ENCODE results near the gene USP40. TPM values are rescaled to one million over a fixed set of nuclear protein-coding genes. Genes with fewer than 3 reads are reported as not detected.

Gene USP40
- total RNA-seq, 4 donors from 2014 or later, result 41.7 to 68.0 (median 54.2) TPM

DNA sequence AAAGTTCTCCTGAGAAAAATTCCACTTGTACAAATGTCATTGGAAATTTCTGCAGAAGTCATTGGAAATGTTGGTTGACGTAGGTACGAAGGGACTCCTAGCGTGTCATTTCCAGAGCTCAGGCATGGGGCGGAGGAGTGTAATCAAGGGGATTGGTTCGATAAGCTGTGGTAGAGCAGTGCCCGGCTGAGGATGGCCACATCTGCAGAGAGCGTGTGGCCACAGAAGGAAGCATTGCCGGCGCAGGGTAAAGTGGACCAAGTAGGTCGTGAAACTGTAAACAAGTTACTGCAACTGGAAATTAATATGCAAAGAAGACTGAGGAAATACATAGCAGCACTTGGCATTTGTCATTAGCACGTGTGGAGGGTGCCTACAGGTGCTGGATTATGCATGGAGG, 110.5 kb downstream of the USP40 start:
- no peak overlapping the region for H3K4me3 ChIP-seq
- 92 to 94% methylated on average over 11 of the region's 11 CpGs for WGBS, 2 donors
- no peak for DNase-seq (ENCODE audit: low spot score in 2 of 2)
- no peak for TF ChIP-seq POLR2A (IDR thresholded peaks at IDR 0.05)
- TF ChIP-seq EP300 (IDR thresholded peaks at IDR 0.05), result no peak
- TF ChIP-seq, protein P1, sequence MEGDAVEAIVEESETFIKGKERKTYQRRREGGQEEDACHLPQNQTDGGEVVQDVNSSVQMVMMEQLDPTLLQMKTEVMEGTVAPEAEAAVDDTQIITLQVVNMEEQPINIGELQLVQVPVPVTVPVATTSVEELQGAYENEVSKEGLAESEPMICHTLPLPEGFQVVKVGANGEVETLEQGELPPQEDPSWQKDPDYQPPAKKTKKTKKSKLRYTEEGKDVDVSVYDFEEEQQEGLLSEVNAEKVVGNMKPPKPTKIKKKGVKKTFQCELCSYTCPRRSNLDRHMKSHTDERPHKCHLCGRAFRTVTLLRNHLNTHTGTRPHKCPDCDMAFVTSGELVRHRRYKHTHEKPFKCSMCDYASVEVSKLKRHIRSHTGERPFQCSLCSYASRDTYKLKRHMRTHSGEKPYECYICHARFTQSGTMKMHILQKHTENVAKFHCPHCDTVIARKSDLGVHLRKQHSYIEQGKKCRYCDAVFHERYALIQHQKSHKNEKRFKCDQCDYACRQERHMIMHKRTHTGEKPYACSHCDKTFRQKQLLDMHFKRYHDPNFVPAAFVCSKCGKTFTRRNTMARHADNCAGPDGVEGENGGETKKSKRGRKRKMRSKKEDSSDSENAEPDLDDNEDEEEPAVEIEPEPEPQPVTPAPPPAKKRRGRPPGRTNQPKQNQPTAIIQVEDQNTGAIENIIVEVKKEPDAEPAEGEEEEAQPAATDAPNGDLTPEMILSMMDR (IDR thresholded peaks at IDR 0.05), result no peak
- H3K27me3 ChIP-seq, result no peaks in the 10 kb centered on the region
- no peaks in the 10 kb centered on the region for H3K4me1 ChIP-seq
- no peak overlapping the region for H3K27ac ChIP-seq
- no peaks in the 10 kb centered on the region for H3K9me3 ChIP-seq
- H3K36me3 ChIP-seq, result peaks cover 4 to 95% (median 21%) of the 10 kb centered on the region in 3 donors

DNA sequence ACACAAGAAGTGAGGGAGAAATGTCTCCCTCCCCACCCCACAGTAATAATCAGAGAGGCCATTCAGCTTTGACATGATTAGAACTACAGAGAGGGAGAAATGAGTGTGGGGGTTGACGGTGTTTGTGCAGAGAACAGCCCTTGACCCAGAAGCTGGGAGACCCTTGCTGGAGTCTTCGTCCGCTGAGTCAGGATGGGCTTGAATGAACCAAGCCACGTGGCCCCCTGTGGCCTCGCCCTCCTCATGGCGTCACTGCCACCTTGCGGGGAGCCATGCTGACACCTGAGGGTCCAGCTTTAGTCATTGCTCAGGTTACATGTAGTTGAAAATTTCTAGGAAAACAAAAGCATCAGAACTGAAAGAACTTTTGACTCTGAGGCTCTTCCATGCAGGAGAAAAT, 111.1 kb downstream of the USP40 start:
- DNase-seq (ENCODE audit: low spot score in 2 of 2), result no peak
- Histone ChIP-seq H3K27me3 (no peaks in the 10 kb centered on the region), H3K27ac (no peak overlapping the region), H3K4me1 (no peaks in the 10 kb centered on the region), H3K4me3 (no peak overlapping the region), H3K9me3 (no peaks in the 10 kb centered on the region), H3K36me3 (peaks cover 4 to 96% (median 25%) of the 10 kb centered on the region in 3 donors)
- TF ChIP-seq, protein P1 (IDR thresholded peaks at IDR 0.05), result no peak
- TF ChIP-seq POLR2A (IDR thresholded peaks at IDR 0.05) (no peak), EP300 (IDR thresholded peaks at IDR 0.05) (no peak)
- WGBS, 2 donors, result 94 to 95% methylated on average over 7 of the region's 7 CpGs

DNA sequence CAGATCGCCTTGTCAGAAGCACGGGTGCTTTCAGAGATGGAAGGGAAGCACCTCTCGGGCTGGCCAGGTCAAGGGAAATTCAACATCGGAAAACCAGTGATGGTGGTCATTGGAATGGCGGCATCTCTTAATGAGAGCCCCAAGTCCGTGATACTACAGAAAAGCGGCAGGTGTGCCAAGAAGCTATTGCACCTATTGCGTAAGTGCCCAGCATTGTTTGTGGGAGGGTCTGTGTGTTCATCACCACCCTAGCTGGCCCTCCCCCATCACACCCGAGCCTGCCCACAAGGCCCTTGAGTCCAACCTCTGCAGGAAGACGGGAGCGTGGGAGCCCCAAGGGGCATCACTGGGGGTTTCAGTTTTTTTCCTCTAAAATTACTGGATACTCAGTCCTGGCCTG, 111.6 kb downstream of the USP40 start:
- H3K4me3 ChIP-seq, result no peak overlapping the region
- H3K27me3 ChIP-seq, result no peaks in the 10 kb centered on the region
- DNase-seq (ENCODE audit: low spot score in 2 of 2), result peak in 1 of 2 donors; percentile 3
- no peak overlapping the region for H3K27ac ChIP-seq
- H3K36me3 ChIP-seq, result peaks cover 4 to 96% (median 30%) of the 10 kb centered on the region in 3 donors
- H3K9me3 ChIP-seq, result no peaks in the 10 kb centered on the region
- TF ChIP-seq EP300 (IDR thresholded peaks at IDR 0.05) (no peak), POLR2A (IDR thresholded peaks at IDR 0.05) (no peak)
- TF ChIP-seq, protein P1 (IDR thresholded peaks at IDR 0.05), result no peak
- no peaks in the 10 kb centered on the region for H3K4me1 ChIP-seq
- 89 to 94% methylated on average over 11 of the region's 11 CpGs for WGBS, 2 donors

DNA sequence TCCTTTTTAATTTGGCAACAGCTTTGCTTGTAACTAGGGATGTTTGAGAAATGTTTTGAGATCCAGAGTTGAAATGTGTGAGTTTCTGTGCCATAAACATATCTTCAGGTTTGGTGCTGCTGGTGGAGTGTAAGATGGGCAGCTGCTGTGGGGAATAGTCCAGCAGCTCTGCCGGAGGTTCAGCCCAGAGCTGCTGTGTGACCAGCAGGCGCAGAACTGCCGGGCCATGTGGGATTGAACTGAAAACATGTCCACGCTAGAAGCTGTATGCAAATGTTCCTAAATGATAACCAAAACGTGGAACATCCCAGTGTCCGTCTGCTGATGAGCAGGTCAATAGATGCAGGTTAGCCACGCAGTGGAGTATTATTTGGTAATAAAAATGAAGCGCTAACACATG, 112.7 kb downstream of the USP40 start:
- WGBS, 2 donors, result 95% methylated on average over 8 of the region's 8 CpGs

DNA sequence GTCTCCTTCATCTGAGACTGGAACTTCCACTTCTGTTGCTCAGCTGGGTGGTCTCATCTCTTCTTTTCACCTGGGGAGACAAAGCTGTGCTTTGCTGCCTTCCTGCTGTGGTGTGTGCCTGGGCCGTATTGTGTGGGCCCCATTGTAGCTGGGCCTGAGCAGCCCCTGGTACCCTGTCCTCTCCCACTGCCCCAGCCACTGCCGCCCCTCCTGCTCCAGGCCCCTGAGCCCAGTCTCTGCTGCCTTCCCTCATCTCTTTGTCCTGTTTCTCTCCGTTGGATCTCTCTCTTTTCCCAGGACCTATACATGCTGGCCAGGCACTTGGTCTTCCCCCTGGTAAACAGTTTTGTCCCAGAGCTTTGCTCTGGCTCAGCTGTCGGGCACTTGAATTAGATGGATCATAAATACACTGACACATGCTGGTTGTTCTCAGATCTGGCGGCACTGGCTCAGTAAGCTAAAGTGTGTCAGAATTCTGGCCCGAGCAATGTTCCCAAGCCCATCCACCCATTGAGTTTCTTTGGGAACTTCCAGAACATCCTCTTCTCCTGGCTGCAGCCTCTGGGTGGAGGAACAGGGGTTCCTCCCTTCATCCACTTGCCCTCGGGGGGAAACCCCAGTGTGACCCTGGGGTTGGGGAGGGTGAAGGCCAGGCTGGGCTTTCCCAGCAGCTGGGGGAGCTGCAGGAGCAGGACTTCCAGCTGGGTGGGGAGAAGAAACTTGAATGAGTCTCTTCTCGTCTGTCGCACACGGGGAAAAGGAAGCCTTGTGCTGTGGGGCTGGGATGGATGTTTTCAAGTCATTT, 113.3 kb downstream of the USP40 start:
- DNase-seq (ENCODE audit: low spot score in 2 of 2), result peak in 1 of 2 donors; percentile 5

More for the DNA sequence above, 112.7 kb downstream of the USP40 start:
- Histone ChIP-seq H3K4me3 (no peak overlapping the region), H3K4me1 (no peaks in the 10 kb centered on the region), H3K36me3 (peaks cover 4 to 96% (median 39%) of the 10 kb centered on the region in 3 donors), H3K27me3 (no peaks in the 10 kb centered on the region), H3K27ac (no peak overlapping the region), H3K9me3 (no peaks in the 10 kb centered on the region)
- peak in 1 of 2 donors; percentile 2 for DNase-seq (ENCODE audit: low spot score in 2 of 2)
- no peak for TF ChIP-seq EP300 (IDR thresholded peaks at IDR 0.05)
- no peak for TF ChIP-seq POLR2A (IDR thresholded peaks at IDR 0.05)
- TF ChIP-seq, protein P1 (IDR thresholded peaks at IDR 0.05), result no peak

More for the DNA sequence above, 113.3 kb downstream of the USP40 start:
- Histone ChIP-seq H3K9me3 (no peaks in the 10 kb centered on the region), H3K4me3 (no peak overlapping the region), H3K36me3 (peaks cover 2 to 96% (median 39%) of the 10 kb centered on the region in 3 donors), H3K27ac (no peak overlapping the region), H3K27me3 (no peaks in the 10 kb centered on the region), H3K4me1 (no peaks in the 10 kb centered on the region)
- TF ChIP-seq, protein P1 (IDR thresholded peaks at IDR 0.05), result no peak
- TF ChIP-seq POLR2A (IDR thresholded peaks at IDR 0.05) (no peak), EP300 (IDR thresholded peaks at IDR 0.05) (no peak)
- WGBS, 2 donors, result 62 to 70% methylated on average over 10 of the region's 10 CpGs
